Trophoblast cell (in vitro differentiated cells and primary cell): ENCODE results near the gene C3orf33.

Experiments
- DNase-seq, 2 donors: peaks; one replicate each; pipeline ENCODE4 v3.0.0-alpha.2; 2016
- H2AFZ ChIP-seq: 2 replicates; pipeline ENCODE4 v1.6.1; 2013; ENCODE audit warnings: low read length, moderate library complexity, mild to moderate bottlenecking; ENCODE audit not compliant: insufficient read depth, poor library complexity
- H2AK5ac ChIP-seq: 2 replicates; pipeline ENCODE4 v1.6.1; 2013; ENCODE audit warnings: mild to moderate bottlenecking, low read length
- H2BK120ac ChIP-seq: 2 replicates; pipeline ENCODE4 v1.6.1; 2013; ENCODE audit warnings: low read length, mild to moderate bottlenecking, moderate library complexity; ENCODE audit not compliant: insufficient read depth, poor library complexity
- H2BK12ac ChIP-seq: 2 replicates; pipeline ENCODE4 v1.6.1; 2013; ENCODE audit warnings: mild to moderate bottlenecking, low read length, moderate library complexity
- H2BK5ac ChIP-seq: 2 replicates; pipeline ENCODE4 v1.6.1; 2013; ENCODE audit warnings: low read length, low read depth, moderate library complexity, mild to moderate bottlenecking; ENCODE audit not compliant: poor library complexity
- H3K14ac ChIP-seq: 2 replicates; pipeline ENCODE4 v1.6.1; 2013; ENCODE audit warnings: mild to moderate bottlenecking, low read length
- H3K18ac ChIP-seq: 2 replicates; pipeline ENCODE4 v1.6.1; 2013; ENCODE audit warnings: mild to moderate bottlenecking, low read length
- H3K23ac ChIP-seq: 2 replicates; pipeline ENCODE4 v1.6.1; 2013; ENCODE audit warnings: low read length
- H3K27ac ChIP-seq: 2 replicates; pipeline ENCODE4 v1.5.1; 2013; ENCODE audit warnings: low read depth, mild to moderate bottlenecking, inconsistent platforms, low read length, moderate library complexity
- H3K27me3 ChIP-seq: 2 replicates; pipeline ENCODE4 v1.6.1; 2013; ENCODE audit warnings: inconsistent platforms, mild to moderate bottlenecking, low read length, moderate library complexity; ENCODE audit not compliant: insufficient read depth
- H3K36me3 ChIP-seq, 2 experiments: 1 replicate in 1 of 2; 2 replicates in 1 of 2; pipeline ENCODE4 v1.6.1; 2013; ENCODE audit warnings: low read length in 2 of 2, mild to moderate bottlenecking in 2 of 2, moderate library complexity in 1 of 2; ENCODE audit not compliant: insufficient read depth in 2 of 2, control insufficient read depth in 1 of 2
- H3K4ac ChIP-seq: 2 replicates; pipeline ENCODE4 v1.6.1; 2013; ENCODE audit warnings: low read depth, mild to moderate bottlenecking, low read length, moderate library complexity
- H3K4me1 ChIP-seq, 2 experiments: 1 replicate in 1 of 2; 2 replicates in 1 of 2; pipeline ENCODE4 v1.6.1; 2013; ENCODE audit warnings: low read length in 2 of 2, mild to moderate bottlenecking in 2 of 2, moderate library complexity in 1 of 2; ENCODE audit not compliant: insufficient read depth in 2 of 2, control insufficient read depth in 1 of 2
- H3K4me2 ChIP-seq: 2 replicates; pipeline ENCODE4 v1.6.1; 2013; ENCODE audit warnings: inconsistent platforms, mild to moderate bottlenecking, low read length, moderate library complexity
- H3K4me3 ChIP-seq: 2 replicates; pipeline ENCODE4 v1.5.1; 2013; ENCODE audit warnings: mild to moderate bottlenecking, low read depth, low read length, inconsistent platforms
- H3K79me1 ChIP-seq: one replicate; pipeline ENCODE4 v1.6.1; 2013; ENCODE audit warnings: low read length
- H3K79me2 ChIP-seq: 2 replicates; pipeline ENCODE4 v1.6.1; 2013; ENCODE audit warnings: low read length, mild to moderate bottlenecking; ENCODE audit not compliant: control insufficient read depth, insufficient read depth, poor library complexity
- H3K9ac ChIP-seq: 2 replicates; pipeline ENCODE4 v1.6.1; 2013; ENCODE audit warnings: mild to moderate bottlenecking, low read length
- H3K9me3 ChIP-seq: 2 replicates; pipeline ENCODE4 v1.6.1; 2013; ENCODE audit warnings: low read depth, mild to moderate bottlenecking, control low read depth, inconsistent platforms, low read length; ENCODE audit not compliant: insufficient read depth
- H4K12ac ChIP-seq: 2 replicates; pipeline ENCODE4 v1.6.1; 2013; ENCODE audit warnings: low read depth, mild to moderate bottlenecking, low read length, moderate library complexity
- H4K8ac ChIP-seq: 2 replicates; pipeline ENCODE4 v1.6.1; 2013; ENCODE audit warnings: low read depth, mild to moderate bottlenecking, low read length, moderate library complexity
- H4K91ac ChIP-seq: one replicate; pipeline ENCODE4 v1.6.1; 2013; ENCODE audit warnings: low read depth, mild to moderate bottlenecking, low read length, moderate library complexity
- WGBS: extraction: QIAGEN DNeasy Blood & Tissue Kit; methylation state at CpG from one replicate; pipeline ENCODE4 v1.1.7; 2013; ENCODE audit warnings: missing lambda C conversion rate; ENCODE audit not compliant: insufficient read length, insufficient coverage; ENCODE audit errors: extremely low coverage; 5-methylcytosine and 5-hydroxymethylcytosine counted together

The C3orf33 gene

GRCh38 chr3:155804323-155804722 lies 1.8 kb downstream of the C3orf33 start:
- H3K4me3 ChIP-seq = no peak overlapping the region

GRCh38 chr3:155792532-155792931 lies 13.5 kb downstream of the C3orf33 start:
- no peaks in the 10 kb centered on the region for H3K9me3 ChIP-seq
- no peak overlapping the region for H2BK5ac ChIP-seq
- no peak overlapping the region for H4K8ac ChIP-seq
- H3K4me2 ChIP-seq = no peak overlapping the region
- H3K27me3 ChIP-seq = no peaks in the 10 kb centered on the region
- H3K36me3 ChIP-seq = peaks cover 0 to 3% of the 10 kb centered on the region in 2 experiments
- H3K27ac ChIP-seq = no peak overlapping the region
- H3K4ac ChIP-seq = no peak overlapping the region
- H2BK12ac ChIP-seq = no peak overlapping the region
- H3K14ac ChIP-seq = no peak overlapping the region
- H3K9ac ChIP-seq = no peak overlapping the region
- no CpG with 5 or more reads among the region's 1 CpG for WGBS
- H2AK5ac ChIP-seq = no peak overlapping the region
- no peaks in the 10 kb centered on the region for H3K4me1 ChIP-seq
- H3K23ac ChIP-seq = no peak overlapping the region
- no peak overlapping the region for H4K12ac ChIP-seq
- peaks cover 2% of the 10 kb centered on the region for H3K79me2 ChIP-seq
- no peak overlapping the region for H4K91ac ChIP-seq
- no peak overlapping the region for H2AFZ ChIP-seq
- no peak overlapping the region for H2BK120ac ChIP-seq
- DNase-seq = no peak
- no peaks in the 10 kb centered on the region for H3K79me1 ChIP-seq
- no peak overlapping the region for H3K4me3 ChIP-seq
- no peak overlapping the region for H3K18ac ChIP-seq

More at GRCh38 chr3:155804323-155804722, 1.8 kb downstream of the C3orf33 start:
- H2BK5ac ChIP-seq = no peak overlapping the region
- no peak for DNase-seq
- H4K91ac ChIP-seq = no peak overlapping the region
- H4K12ac ChIP-seq = no peak overlapping the region
- H2BK120ac ChIP-seq = no peak overlapping the region
- peaks cover 2% of the 10 kb centered on the region for H3K79me2 ChIP-seq
- H3K27me3 ChIP-seq = no peaks in the 10 kb centered on the region
- H3K9ac ChIP-seq = no peak overlapping the region
- H3K18ac ChIP-seq = no peak overlapping the region
- H4K8ac ChIP-seq = no peak overlapping the region
- H3K36me3 ChIP-seq = no peaks in the 10 kb centered on the region
- no peak overlapping the region for H2AK5ac ChIP-seq
- H3K23ac ChIP-seq = no peak overlapping the region
- no peak overlapping the region for H2AFZ ChIP-seq
- peaks cover 4% of the 10 kb centered on the region for H3K79me1 ChIP-seq
- H3K14ac ChIP-seq = no peak overlapping the region
- no peak overlapping the region for H3K27ac ChIP-seq
- no peak overlapping the region for H3K4me2 ChIP-seq
- no peak overlapping the region for H2BK12ac ChIP-seq
- no peak overlapping the region for H3K4ac ChIP-seq
- H3K9me3 ChIP-seq = no peaks in the 10 kb centered on the region
- H3K4me1 ChIP-seq = peaks cover 0 to 3% of the 10 kb centered on the region in 2 experiments

- H2BK5ac ChIP-seq = no peak overlapping the region
- no peaks in the 10 kb centered on the region for H3K4me1 ChIP-seq
- WGBS = no CpG with 5 or more reads among the region's 2 CpGs
These were observed 14.9 kb downstream of the C3orf33 start for GRCh38 chr3:155791190-155791589.

GRCh38 chr3:155790272-155790925 lies 15.7 kb downstream of the C3orf33 start:
- no peak overlapping the region for H3K27ac ChIP-seq
- no peak overlapping the region for H2BK120ac ChIP-seq
- H2BK5ac ChIP-seq = no peak overlapping the region
- DNase-seq = no peak
- H3K23ac ChIP-seq = no peak overlapping the region
- no peak overlapping the region for H2BK12ac ChIP-seq
- H3K36me3 ChIP-seq = peaks cover 0 to 3% of the 10 kb centered on the region in 2 experiments
- H3K4me3 ChIP-seq = no peak overlapping the region
- no peaks in the 10 kb centered on the region for H3K4me1 ChIP-seq
- no peak overlapping the region for H3K18ac ChIP-seq
- no peaks in the 10 kb centered on the region for H3K27me3 ChIP-seq
- no CpG with 5 or more reads among the region's 4 CpGs for WGBS
- no peak overlapping the region for H2AK5ac ChIP-seq
- no peak overlapping the region for H4K12ac ChIP-seq
- H3K9ac ChIP-seq = no peak overlapping the region
- H3K14ac ChIP-seq = no peak overlapping the region
- H3K9me3 ChIP-seq = no peaks in the 10 kb centered on the region
- H3K79me1 ChIP-seq = no peaks in the 10 kb centered on the region
- no peak overlapping the region for H4K8ac ChIP-seq
- H3K79me2 ChIP-seq = peaks cover 2% of the 10 kb centered on the region
- H4K91ac ChIP-seq = no peak overlapping the region
- no peak overlapping the region for H2AFZ ChIP-seq
- no peak overlapping the region for H3K4ac ChIP-seq
- H3K4me2 ChIP-seq = no peak overlapping the region

More at GRCh38 chr3:155791190-155791589, 14.9 kb downstream of the C3orf33 start:
- Histone ChIP-seq H3K79me1 (no peaks in the 10 kb centered on the region), H4K8ac (no peak overlapping the region), H2AK5ac (no peak overlapping the region), H3K4me3 (no peak overlapping the region), H3K14ac (no peak overlapping the region), H4K12ac (no peak overlapping the region), H3K23ac (no peak overlapping the region), H3K27ac (no peak overlapping the region), H3K27me3 (no peaks in the 10 kb centered on the region), H3K4ac (no peak overlapping the region), H3K4me2 (no peak overlapping the region), H3K18ac (no peak overlapping the region), H2BK120ac (no peak overlapping the region), H3K9me3 (no peaks in the 10 kb centered on the region), H3K79me2 (peaks cover 2% of the 10 kb centered on the region), H2BK12ac (no peak overlapping the region), H3K36me3 (peaks cover 0 to 3% of the 10 kb centered on the region in 2 experiments), H4K91ac (no peak overlapping the region), H2AFZ (no peak overlapping the region), H3K9ac (no peak overlapping the region)
- DNase-seq = peak; percentile 29 to 54
